Activated naive CD8-positive, alpha-beta T cell treated with anti-CD3 and anti-CD28 coated beads, Interleukin-2, amount 50 U/mL, for 16 hours (primary cell): ENCODE data around the gene ATF6.
"Not testable (repeated sequence)": the region's sequence is repeated elsewhere in the genome, so short reads cannot be mapped to it uniquely, and the experiment has no call there.

ENCODE experiments used
- DNase-seq: peaks from one replicate; pipeline ENCODE4 v3.0.0-alpha.2; 2020; ENCODE audit warnings: low read depth, low spot score

The ATF6 gene

DNA sequence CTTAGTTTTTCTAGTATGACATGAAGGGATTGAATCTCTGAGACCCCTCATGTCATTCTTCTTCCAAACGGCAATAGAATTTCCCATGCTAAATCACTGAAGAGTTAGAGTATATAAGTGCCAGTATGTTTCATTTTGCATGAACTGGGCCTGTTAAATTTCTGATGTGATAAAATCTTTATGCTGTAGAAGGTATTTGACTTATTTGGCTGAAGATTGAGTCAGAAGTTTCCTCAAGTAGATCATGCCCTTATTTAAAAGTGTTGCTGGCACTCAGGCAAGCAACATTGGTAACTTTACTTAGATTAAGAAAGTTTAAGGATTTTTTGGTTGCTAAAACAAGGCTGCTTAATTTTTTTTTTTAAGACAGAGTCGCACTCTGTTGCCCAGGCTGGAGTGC lies 13.3 kb downstream of the ATF6 start:
- no peak for DNase-seq

DNA sequence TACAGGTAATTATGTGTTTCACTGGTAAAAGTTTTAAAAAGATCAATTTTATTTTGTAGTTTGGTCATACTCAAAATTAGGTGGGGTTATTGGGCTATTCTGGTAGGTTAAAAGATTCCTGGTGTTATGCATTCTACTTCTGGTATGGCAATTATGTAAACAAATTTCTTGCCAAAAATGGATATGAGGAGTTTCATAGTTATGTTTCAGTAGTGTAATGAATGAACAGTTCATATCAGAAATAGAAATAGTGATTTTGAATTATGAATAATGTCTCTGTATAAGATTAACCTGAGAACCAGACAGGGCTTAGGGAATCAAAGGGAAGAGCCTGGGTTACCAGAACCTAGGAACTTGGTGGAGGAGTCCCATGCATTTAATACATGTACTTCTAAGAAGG lies 15.9 kb downstream of the ATF6 start:
- no peak for DNase-seq

DNA sequence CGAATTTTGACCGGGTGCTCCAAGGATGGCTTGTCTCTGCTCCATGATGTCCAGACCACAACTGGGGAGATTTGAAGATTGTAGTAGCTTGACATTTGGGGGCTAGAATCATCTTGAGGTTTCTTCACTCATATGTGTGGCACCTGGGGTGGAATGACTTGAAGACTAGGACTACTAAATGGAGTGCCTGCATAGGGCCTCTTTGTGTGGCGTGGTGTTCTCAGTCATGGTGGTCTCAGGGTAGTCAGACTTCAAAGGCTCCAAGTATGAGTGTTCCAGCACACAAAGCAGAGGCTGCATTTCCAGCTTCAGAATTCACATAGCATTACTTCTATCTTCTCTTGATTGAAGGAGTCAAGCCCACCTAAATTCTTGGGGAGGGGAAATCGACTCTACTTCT lies 16.8 kb downstream of the ATF6 start:
- no peak for DNase-seq

DNA sequence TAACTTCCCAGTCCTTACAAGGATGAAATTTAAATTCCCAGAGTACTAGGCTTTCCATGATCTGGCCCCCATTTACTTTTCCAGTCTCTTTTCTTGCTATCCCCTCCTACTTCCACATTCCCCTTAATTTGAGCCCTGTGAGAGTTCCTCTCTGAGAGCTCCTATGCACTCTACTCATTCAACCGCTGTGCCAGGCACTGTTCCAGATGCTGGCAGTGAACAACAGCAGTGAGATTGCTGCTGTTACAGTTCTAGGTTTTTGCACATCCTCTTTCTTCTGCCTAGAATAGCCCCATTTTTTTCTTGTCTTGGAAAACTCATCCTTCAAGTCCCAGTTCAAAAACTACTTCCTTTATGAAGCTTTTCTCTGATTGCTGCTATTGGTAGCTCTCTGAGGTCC lies 18.8 kb downstream of the ATF6 start:
- no peak for DNase-seq

DNA sequence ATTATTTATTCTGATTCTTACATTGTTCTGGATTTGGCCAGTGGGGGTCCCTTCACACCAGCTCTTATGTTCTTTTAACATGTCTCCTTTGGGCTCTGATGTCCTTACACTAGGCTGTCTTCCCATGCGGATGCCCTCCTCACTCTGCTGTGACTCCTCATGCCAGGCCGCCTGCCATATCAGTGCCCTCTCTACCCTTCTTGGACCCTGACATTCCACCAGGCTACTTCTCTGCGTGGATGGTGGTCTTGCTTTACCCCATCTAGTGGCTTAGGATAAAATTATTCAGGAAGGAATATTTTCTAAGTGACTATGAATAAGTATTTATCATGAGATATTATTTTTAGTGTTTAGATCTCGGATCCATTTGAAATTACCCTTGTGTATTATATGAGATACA lies 21.2 kb downstream of the ATF6 start:
- DNase-seq = no peak

DNA sequence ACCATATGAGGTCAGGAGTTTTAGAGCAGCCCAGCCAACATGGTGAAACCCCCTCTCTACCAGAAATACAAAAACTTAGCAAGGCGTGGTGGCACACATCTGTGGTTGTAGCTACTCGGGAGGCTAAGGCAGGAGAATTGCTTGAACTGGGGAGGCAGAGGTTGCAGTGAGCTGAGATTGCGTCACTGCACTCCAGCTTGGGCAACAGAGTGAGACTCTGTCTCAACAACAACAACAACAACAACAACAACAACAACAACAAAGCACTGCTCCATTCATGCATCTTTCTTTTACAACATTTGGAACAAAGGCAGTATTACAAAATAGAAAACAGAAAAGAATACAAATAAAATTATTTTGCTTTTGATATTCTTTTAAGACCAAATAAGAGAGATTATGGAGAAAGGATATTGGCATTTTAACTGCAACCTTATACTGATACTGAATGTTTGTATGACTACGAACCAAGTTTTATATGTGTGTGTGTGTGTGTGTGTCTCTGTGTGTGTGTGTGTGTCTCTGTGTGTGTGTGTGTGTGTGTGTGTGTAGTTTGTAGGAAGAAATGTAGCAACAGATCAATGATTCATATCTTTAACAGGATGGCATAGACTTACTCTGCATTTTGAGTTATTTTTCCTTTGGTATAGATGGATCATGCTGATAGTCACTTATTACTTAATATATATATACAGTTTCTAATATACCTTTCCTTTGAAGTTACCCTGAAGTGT lies 24.6 kb downstream of the ATF6 start:
- DNase-seq = no peak

DNA sequence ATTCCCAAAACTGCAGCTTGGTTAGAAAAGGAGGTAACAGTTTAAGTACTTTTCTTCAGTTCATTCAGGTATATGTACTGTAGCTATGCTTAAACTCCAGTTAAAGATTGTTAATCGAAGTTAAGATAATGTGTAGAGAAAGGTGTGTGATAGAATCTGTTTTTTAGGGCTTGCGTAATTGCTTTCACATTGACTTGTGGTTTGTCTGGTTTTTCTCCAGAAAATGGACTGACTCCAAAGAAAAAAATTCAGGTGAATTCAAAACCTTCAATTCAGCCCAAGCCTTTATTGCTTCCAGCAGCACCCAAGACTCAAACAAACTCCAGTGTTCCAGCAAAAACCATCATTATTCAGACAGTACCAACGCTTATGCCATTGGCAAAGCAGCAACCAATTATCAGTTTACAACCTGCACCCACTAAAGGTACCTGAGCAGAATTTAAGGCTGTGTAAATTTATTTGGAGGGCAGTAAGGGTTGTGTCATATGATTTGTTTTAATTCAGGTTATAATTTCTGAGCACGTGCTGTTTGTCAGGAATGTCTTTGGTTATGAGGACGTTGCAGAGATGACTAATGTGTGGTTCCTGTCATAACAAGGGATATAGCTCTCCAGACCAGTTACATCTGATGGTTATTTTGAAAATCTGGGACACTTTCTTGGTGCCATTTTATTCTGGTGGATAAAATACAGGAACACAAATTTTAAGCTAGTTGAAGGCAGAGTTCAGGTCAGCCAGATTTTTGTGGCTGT lies 26.0 kb downstream of the ATF6 start:
- DNase-seq = no peak

DNA sequence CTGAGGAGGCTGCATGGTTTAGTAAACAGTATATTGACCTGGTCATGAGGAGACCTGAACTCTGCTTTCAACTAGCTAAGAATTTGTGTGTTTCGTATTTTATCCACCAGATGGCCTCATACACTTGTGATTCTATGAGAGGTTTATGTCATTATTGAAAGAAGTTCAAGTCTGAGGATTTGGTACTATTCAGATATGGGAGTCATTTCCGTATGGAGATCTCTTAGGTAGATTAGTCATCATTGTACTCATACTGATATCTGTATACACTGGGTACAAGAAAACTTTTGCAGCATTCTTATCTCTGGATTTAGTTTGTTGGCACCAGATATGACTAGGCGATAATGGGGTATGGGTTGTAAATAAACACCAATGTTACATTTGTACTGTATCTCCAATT lies 26.6 kb downstream of the ATF6 start:
- DNase-seq = no peak

DNA sequence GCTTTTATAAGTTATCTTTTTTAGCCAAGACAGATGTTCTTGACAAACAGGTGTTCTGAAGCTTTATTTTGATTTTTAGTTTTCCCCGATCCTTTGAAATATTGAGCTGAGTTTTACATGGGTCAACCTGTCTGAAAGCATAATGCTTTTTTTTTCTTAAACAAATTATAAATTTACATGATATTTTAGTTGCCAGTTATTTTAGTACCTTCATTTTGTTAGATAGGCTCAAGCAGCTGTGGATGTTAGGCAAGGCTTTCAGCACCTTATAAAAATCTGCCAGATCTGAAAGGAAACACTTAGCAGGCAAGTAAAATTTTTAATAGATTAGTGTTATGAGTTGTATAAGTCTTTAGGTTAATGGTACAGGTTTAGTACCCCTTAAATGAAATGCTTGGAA lies 33.7 kb downstream of the ATF6 start:
- DNase-seq = no peak

DNA sequence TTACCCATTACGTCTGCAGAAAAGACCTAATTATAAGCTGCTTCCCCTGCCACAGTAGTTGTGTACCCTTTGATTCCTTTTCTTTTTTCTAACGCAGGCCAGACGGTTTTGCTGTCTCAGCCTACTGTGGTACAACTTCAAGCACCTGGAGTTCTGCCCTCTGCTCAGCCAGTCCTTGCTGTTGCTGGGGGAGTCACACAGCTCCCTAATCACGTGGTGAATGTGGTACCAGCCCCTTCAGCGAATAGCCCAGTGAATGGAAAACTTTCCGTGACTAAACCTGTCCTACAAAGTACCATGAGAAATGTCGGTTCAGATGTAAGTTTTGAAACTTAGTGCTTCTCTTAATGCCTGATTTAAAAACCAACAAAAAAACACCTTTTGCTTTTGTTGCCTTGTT lies 35.8 kb downstream of the ATF6 start:
- no peak for DNase-seq

DNA sequence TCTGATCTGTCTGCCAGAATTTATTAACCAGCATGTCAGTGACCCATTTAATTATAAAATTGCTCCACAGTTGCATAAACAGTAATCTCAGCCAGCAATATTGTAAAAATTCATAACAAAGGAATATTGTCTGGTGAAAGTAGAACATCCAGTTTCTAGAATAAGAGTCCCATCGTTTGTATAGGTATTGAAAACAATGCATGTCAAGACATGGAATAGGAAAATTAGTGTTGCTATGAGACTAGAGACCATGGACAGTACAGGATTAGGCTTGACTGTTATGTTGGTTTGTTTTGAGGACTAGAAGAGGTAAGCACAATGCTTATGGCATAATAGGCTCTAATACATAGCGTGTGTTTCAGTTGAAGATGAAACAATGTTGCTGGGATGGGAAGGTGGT lies 37.1 kb downstream of the ATF6 start:
- no peak for DNase-seq

DNA sequence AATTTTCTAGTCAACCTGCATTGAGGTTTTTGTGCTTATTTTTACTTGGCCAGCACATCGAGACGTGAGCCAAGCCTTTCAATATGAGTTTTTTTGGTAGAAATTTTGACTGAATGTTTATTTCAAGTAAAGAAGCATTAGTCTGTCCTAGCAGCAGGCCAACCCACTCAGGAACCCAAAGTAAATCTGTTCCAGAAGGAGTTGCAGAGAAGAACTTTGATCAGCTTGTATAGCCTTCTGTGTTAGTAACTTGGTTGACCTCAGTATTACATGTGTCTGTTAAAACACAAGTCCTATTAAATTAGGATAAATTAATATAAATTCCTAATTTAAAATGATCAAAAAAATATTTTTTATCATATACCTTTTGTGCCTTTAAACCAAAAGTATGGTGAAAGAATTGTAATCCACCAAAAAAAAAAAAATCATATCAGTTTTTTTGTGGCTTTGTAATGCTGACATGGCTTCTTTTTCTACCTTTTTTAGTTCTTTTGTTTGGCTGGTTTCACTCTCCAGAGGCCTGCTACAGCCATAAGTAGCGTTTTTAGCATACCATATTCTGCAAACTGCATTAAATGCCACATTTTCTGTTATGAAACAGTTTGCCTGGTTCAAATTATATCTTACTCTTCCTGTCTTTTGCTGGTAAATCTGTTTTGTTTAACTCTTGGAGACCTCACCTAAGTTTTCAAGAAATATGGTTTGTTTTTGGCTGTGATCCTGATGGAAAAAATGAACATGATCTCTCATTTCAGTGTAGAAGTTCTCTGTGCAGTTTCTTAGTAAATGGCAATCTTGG lies 39.5 kb downstream of the ATF6 start:
- no peak for DNase-seq

DNA sequence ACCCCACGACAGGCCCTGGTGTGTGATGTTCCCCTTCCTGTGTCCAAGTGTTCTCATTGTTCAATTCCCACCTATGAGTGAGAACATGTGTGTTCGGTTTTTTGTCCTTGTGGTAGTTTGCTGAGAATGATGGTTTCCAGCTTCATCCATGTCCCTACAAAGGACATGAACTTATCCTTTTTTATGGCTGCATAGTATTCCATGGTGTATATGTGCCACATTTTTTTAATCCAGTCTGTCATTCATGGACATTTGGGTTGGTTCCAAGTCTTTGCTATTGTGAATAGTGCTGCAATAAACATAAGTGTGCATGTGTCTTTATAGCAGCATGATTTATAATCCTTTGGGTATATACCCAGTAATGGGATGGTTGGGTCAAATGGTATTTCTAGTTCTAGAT lies 43.1 kb downstream of the ATF6 start:
- not testable (repeated sequence) for DNase-seq

DNA sequence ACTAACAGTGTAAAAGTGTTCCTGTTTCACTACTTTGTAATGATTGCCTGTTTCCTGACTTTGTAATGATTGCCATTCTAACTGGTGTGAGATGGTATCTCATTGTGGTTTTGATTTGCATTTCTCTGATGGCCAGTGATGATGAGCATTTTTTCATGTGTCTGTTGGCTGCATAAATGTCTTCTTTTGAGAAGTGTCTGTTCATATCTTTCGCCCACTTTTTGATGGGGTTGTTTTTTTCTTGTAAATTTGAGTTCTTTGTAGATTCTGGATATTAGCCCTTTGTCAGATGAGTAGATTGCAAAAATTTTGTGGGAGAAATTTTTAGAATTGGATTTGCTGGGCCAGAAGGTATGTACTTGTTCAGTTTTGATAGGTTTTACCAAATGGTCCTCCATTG lies 43.5 kb downstream of the ATF6 start:
- DNase-seq = not testable (repeated sequence)

DNA sequence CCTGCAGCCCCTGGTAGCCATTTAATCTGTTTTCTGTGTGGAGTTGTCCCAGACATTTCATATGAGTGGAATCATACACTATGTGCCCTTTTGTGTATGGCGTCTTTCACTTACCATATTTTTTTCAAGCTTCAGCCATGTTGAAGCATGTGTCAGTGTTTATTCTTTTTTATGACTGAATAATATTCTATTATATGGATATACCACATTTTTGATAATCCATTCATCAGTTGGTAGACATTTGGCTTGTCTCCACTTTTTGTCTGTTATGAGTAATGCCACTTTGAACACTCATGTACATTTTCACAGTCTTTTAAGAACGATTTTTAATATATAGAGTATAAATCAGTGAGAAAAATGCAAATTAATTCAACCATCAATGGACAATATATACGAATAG lies 44.7 kb downstream of the ATF6 start:
- no peak for DNase-seq

DNA sequence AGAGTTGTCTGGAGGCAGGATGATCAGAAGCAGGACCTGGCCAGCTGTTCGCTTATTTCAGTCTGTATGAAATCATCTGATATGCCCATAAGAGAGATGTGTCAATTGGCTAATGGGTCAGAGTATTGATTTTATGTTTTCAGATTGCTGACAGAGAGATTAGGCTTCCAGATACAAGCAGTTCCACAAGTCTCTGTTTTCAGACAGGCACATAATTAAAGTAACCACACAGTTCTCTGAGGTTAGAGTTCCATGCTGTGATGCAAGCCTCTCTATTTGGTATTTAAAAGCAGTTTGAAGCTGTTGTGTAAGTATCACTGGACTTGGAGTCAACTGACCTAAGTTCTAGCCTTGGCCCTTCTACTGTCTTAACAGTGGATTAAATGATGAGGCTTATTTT lies 50.1 kb downstream of the ATF6 start:
- no peak for DNase-seq

DNA sequence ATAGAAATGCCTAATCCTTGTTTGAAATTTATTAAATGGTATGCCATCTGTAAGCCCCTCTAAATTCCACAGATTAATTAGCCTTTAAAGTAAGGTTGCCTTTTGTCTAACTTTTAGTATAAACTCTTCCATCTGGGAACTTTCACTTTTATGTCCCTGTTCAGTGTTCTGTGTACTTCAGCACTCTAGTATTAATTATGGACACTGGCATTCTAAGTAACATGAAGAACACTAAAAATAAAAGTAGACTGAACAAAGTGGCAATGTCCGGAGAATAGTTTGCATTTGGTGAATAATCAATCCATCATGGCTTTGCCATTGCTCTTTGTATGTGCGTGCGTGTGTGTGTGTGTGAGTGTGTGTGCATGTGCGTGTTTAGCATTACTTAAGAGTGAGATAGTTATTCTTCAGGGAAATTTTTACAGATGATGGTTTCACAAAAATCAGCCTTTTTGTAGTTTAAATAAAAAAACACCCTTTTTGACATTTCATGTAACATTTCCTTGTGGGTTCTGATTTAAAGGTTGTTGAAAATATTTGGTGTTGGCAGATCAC lies 51.1 kb downstream of the ATF6 start:
- DNase-seq = no peak

DNA sequence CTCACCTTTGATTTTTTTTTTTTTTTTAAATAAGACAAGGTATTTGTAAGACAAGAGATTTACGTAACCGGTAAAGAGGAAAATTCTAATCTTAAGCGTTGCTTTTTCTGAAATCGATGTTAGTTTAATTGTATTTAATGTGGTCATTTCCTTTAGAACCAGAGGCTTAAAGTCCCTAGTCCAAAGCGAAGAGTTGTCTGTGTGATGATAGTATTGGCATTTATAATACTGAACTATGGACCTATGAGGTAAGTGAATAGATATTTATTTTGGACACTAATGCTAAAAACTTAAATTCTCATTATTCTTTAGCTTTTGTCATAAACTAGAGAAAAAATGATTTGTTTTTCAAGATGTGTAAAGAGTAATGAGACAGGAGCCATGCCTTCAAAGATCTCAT lies 54.8 kb downstream of the ATF6 start:
- DNase-seq = no peak

DNA sequence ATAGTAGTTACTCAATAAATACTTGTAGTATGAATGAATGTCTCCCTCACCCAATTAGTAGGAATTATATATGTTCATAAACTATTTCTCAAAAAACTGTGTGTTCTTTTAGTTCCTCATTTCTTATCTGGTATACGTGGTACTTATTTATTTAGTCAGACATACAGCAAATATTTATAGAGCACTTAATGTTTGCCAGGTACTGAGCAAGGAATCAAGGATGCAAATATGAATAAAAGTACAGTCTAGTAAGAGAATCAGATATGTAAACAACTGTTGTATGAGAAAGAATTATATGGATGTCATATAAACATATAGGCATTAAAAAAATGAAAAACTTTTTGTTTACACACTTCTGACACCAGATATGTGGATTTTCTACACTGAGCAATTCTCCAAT lies 58.5 kb downstream of the ATF6 start:
- no peak for DNase-seq

DNA sequence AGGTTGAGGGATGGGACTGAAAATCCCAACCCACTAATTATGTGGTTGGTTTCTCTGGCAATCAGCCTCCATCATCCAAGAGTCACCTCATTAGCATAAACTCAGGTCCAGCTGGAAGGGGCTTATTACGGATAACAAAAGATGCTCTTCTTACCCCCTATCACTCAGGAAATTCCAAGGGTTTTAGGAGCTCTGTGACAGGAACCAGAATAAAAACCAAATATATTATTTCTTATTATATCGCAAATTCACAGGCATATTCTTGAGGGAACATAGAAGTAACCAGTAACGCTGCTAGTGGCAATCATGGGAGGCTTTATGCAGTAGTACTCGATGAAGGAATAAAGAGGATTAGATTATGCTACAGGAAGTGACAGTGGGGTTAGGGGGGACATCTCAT lies 59.7 kb downstream of the ATF6 start:
- no peak for DNase-seq

DNA sequence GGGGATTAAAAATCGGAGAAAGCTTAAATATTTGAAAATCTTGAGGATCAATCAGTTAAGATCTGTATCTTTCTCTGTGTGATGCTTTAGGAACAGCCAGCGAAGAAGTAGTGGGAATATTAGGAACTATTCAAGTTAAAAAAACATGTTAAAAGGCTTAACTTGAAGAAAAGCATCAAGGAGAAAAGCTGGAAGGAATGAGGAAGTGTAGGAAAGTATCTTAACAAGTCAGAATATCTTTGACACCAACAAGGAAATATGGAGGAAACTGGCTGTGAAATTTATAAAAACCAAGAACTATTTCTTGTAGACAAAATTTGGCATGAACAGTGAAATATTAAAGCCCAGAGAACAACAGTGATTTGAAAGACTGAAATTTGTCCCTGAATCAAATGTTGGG lies 60.4 kb downstream of the ATF6 start:
- DNase-seq = no peak

DNA sequence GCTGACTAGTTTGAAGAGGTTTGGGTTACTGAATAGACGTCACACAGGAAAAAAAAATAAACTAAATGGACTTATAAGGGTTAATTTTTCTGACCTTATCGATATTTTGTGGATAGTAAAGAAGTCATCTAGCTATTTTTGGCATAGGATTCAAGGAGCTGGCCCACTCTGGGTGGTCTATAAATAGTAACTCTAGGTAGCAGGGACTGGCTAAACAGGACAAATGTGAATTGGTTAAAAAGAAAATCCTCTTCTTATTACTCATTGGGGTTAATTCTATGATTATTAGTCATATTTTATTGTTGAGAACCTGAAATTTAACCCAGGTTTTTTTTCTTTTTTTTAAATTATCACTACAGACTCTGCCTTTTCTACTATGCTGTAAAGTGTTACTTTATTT lies 61.7 kb downstream of the ATF6 start:
- no peak for DNase-seq
